DND-41 (cell line): ENCODE measurements around the gene RAMP2.

Experiments
- EZH2 ChIP-seq: IDR thresholded peaks from 3 replicates; pipeline ENCODE4 v1.6.1; 2012; ENCODE audit warnings: borderline replicate concordance, low read depth, mild to moderate bottlenecking, moderate library complexity, low read length, inconsistent platforms; ENCODE audit not compliant: severe bottlenecking
- TF ChIP-seq, protein P1 (sequence below): IDR thresholded peaks from 2 replicates; pipeline ENCODE4 v1.5.1; 2012; ENCODE audit warnings: borderline replicate concordance, low read length, moderate library complexity, mild to moderate bottlenecking; ENCODE audit not compliant: poor library complexity, severe bottlenecking; ENCODE audit errors: extremely low read depth

DNA sequence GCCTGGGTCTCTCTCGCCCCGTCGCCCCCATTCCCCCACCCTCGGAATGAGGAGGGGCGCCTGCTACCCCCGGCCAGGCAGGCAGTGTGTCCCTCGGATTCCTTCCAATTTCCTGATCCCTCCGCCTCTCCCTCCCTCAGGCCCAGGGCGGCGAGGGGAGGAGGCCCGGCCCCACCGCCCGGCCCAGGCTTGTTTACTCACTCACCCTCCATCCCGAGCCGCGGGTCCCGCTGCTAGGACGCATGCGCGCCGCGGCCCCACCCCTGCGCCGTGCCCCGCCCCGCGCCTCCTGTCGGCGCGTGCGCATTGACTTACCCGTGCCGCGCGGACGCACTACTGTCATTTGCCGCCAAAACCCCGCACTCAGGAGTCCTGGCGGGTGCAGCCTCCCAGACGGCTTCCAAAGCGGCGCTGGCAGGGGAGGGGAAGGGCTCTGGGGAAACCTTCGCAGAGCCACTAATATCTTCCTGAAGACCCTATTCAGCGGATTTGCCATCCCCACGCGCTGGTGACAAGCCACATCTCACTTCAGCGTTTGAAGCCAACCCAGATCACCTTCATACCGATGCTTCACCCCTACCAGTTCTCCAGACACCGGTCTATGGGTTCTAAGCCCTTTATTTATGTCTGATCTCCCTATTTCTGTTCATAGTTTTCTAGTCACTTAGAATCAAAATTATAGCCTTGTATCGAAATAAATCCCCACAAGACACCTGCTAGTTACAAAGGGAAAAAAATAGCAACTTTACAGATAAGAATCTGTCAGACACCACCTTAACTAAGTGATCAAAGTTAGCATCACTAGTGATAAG is 16.0 kb upstream of the RAMP2 start, which contains the start of gene EZH1:
- TF ChIP-seq, protein P1, sequence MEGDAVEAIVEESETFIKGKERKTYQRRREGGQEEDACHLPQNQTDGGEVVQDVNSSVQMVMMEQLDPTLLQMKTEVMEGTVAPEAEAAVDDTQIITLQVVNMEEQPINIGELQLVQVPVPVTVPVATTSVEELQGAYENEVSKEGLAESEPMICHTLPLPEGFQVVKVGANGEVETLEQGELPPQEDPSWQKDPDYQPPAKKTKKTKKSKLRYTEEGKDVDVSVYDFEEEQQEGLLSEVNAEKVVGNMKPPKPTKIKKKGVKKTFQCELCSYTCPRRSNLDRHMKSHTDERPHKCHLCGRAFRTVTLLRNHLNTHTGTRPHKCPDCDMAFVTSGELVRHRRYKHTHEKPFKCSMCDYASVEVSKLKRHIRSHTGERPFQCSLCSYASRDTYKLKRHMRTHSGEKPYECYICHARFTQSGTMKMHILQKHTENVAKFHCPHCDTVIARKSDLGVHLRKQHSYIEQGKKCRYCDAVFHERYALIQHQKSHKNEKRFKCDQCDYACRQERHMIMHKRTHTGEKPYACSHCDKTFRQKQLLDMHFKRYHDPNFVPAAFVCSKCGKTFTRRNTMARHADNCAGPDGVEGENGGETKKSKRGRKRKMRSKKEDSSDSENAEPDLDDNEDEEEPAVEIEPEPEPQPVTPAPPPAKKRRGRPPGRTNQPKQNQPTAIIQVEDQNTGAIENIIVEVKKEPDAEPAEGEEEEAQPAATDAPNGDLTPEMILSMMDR, result no peak
- TF ChIP-seq EZH2, result no peak
